Measurements from ENCODE around the gene GSAP. TPM values are rescaled to one million over a fixed set of nuclear protein-coding genes. Genes with fewer than 3 reads are reported as not detected.

GSAP gene
- total RNA-seq, 1 donor from 2014 or later = 13.0 TPM

DNA sequence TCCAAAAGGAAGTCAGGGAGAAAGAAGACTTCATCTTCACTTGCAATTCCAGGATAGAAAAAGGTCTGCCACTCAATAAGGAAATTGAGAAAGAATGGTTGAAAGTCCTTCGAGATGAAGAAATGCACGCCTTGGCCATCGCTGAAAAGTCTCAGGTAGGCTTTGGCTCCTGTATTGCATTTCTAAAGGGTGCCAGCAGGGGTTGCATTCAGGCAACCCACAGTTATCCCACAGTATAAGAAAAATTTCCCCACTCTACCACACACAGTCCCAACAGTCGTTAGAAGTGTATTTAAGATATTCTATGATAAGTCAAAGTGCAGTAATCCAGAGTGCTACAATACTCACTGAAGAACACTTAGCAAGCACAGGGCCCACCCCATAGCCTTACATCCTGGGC is 123.1 kb downstream of the GSAP start:
- intact Hi-C loops (cut with DNase I) = no loop called here

DNA sequence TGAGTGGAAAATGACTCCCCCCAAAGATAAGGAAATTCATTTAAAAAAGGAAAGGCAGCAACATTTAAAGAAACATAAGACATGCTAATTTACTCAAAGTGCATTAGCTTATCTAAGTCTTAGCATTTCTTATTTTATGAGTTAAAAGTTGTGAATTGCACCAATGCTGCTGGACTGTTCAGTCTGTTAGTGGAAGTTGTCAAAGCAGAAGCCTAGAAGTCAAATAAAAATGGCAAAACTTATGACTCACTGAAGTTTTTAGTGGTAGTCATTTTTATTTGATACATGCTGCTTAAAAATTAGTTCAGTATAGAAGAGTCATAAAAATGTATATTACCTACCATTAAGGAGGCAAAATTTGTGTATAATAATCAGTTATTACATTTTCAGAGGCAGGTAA is 125.7 kb downstream of the GSAP start:
- H3K9me3 ChIP-seq = no peaks in the 10 kb centered on the region
- intact Hi-C loops (cut with DNase I) = no loop called here

More for the DNA sequence above, 123.1 kb downstream of the GSAP start:
- Histone ChIP-seq H3K4me3 (no peak overlapping the region), H3K9me3 (no peaks in the 10 kb centered on the region), H3K4me1 (no peaks in the 10 kb centered on the region), H3K27ac (no peak overlapping the region), H3K27me3 (no peaks in the 10 kb centered on the region), H3K36me3 (peaks cover 0 to 16% of the 10 kb centered on the region in 2 donors)
- no peak for DNase-seq (ENCODE audit: extremely low spot score in 2 of 2)
- no peak for TF ChIP-seq POLR2A (IDR thresholded peaks at IDR 0.05)
- no peak for TF ChIP-seq POLR2AphosphoS5 (IDR thresholded peaks at IDR 0.05; ENCODE audit: insufficient read depth in 1 of 2, low read depth in 1 of 2)
- TF ChIP-seq, protein P1, sequence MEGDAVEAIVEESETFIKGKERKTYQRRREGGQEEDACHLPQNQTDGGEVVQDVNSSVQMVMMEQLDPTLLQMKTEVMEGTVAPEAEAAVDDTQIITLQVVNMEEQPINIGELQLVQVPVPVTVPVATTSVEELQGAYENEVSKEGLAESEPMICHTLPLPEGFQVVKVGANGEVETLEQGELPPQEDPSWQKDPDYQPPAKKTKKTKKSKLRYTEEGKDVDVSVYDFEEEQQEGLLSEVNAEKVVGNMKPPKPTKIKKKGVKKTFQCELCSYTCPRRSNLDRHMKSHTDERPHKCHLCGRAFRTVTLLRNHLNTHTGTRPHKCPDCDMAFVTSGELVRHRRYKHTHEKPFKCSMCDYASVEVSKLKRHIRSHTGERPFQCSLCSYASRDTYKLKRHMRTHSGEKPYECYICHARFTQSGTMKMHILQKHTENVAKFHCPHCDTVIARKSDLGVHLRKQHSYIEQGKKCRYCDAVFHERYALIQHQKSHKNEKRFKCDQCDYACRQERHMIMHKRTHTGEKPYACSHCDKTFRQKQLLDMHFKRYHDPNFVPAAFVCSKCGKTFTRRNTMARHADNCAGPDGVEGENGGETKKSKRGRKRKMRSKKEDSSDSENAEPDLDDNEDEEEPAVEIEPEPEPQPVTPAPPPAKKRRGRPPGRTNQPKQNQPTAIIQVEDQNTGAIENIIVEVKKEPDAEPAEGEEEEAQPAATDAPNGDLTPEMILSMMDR (IDR thresholded peaks at IDR 0.05) = no peak

DNA sequence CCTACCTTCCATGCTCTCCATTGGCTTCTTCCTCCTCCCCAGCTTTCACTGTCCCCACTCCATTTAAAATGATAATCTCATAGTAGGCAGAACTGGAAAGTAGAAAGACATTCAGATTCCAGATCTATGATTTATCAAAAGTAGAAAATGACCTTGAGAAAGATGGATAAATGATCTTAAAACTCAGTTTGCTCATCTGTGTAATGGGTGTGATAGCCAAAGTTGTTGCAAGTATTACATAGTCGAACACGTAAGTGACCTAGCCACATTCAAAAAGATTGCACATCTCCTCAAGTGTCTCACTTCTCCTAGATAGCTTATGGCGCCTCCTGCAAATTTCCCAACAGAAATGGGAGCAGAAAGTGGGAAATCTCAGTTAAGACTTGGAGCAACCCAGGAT is 126.8 kb downstream of the GSAP start:
- DNase-seq (ENCODE audit: extremely low spot score in 2 of 2) = no peak
- no peak overlapping the region for H3K4me3 ChIP-seq
- peaks cover 4% of the 10 kb centered on the region for H3K4me1 ChIP-seq
- TF ChIP-seq POLR2AphosphoS5 (IDR thresholded peaks at IDR 0.05; ENCODE audit: insufficient read depth in 1 of 2, low read depth in 1 of 2) = no peak
- TF ChIP-seq, protein P1 (IDR thresholded peaks at IDR 0.05) = no peak
- TF ChIP-seq POLR2A (IDR thresholded peaks at IDR 0.05) = no peak
- H3K27ac ChIP-seq = no peak overlapping the region
- no peaks in the 10 kb centered on the region for H3K27me3 ChIP-seq
- intact Hi-C loops (cut with DNase I) = no loop called here
- H3K36me3 ChIP-seq = peaks cover 0 to 7% of the 10 kb centered on the region in 2 donors
- H3K9me3 ChIP-seq = no peaks in the 10 kb centered on the region

More for the DNA sequence above, 125.7 kb downstream of the GSAP start:
- Histone ChIP-seq H3K27me3 (no peaks in the 10 kb centered on the region), H3K36me3 (peaks cover 0 to 12% of the 10 kb centered on the region in 2 donors), H3K4me1 (peaks cover 4% of the 10 kb centered on the region), H3K27ac (no peak overlapping the region), H3K4me3 (no peak overlapping the region)
- no peak for DNase-seq (ENCODE audit: extremely low spot score in 2 of 2)
- no peak for TF ChIP-seq POLR2AphosphoS5 (IDR thresholded peaks at IDR 0.05; ENCODE audit: insufficient read depth in 1 of 2, low read depth in 1 of 2)
- TF ChIP-seq, protein P1 (IDR thresholded peaks at IDR 0.05) = no peak
- no peak for TF ChIP-seq POLR2A (IDR thresholded peaks at IDR 0.05)

DNA sequence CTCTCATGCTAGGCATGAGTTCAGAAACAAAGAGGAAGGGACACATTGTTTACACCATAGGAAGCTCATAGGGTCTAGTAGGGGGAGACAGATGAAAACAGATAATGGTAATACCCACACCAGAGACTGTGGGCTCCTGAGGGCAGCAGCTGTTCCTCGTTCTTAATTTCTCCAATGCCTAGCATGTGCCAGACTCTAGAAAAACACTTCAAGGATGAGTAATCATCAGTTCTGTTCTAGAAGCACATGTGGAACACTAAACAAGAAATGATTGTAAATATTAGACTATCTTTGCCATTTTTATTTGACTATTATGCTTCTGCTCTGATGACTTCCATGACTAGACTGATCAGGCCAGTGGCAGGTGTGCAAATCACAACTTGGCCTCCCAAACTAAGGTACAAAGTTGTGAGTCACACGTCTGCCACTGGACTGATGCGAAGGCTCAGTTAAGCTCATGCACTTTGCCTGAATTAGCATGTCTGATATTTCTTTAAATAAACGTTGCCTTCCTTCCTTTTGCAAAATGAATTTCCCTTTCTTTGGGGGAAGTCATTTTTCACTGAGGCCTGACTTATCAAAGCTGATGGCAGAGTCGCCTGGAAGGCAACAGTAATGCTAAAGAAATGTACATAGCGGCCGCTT is 127.4 kb downstream of the GSAP start:
- TF ChIP-seq POLR2AphosphoS5 (IDR thresholded peaks at IDR 0.05; ENCODE audit: insufficient read depth in 1 of 2, low read depth in 1 of 2) = no peak
- TF ChIP-seq, protein P1 (IDR thresholded peaks at IDR 0.05) = no peak
- TF ChIP-seq POLR2A (IDR thresholded peaks at IDR 0.05) = no peak
- DNase-seq (ENCODE audit: extremely low spot score in 2 of 2) = no peak
- intact Hi-C loops (cut with DNase I) = no loop called here
- H3K27me3 ChIP-seq = no peaks in the 10 kb centered on the region
- H3K4me3 ChIP-seq = no peak overlapping the region
- H3K36me3 ChIP-seq = peaks cover 0 to 4% of the 10 kb centered on the region in 2 donors
- H3K4me1 ChIP-seq = peaks cover 4% of the 10 kb centered on the region
- no peaks in the 10 kb centered on the region for H3K9me3 ChIP-seq
- H3K27ac ChIP-seq = no peak overlapping the region

DNA sequence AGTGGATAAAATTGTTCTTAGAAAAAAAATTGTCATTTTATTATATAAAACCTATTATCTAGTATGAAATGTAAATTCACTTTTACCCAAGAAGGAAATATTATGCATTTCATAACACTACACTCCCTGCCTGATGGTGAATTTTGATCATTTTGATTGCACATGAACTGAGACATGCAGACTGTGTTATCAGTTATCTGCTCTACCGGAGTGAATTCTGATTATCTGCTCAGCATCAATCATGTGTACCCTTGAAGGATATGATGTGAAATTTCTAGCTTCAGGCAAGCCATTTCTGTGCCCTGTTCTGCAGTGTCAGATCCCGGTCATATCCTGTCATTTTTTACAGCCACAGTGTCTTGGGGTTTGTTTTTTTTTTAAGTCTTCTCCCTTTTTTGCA is 131.5 kb downstream of the GSAP start:
- no peaks in the 10 kb centered on the region for H3K27me3 ChIP-seq
- no peaks in the 10 kb centered on the region for H3K9me3 ChIP-seq
- H3K4me3 ChIP-seq = no peak overlapping the region
- TF ChIP-seq POLR2A (IDR thresholded peaks at IDR 0.05) = no peak
- TF ChIP-seq, protein P1 (IDR thresholded peaks at IDR 0.05) = no peak
- TF ChIP-seq POLR2AphosphoS5 (IDR thresholded peaks at IDR 0.05; ENCODE audit: insufficient read depth in 1 of 2, low read depth in 1 of 2) = no peak
- no peak for DNase-seq (ENCODE audit: extremely low spot score in 2 of 2)
- no peak overlapping the region for H3K27ac ChIP-seq
- H3K36me3 ChIP-seq = peaks cover 0 to 4% of the 10 kb centered on the region in 2 donors
- peaks cover 10% of the 10 kb centered on the region for H3K4me1 ChIP-seq
- intact Hi-C loops (cut with DNase I) = no loop called here
